Activated CD8-positive, alpha-beta memory T cell treated with anti-CD3 and anti-CD28 coated beads, Interleukin-2, amount 50 U/mL, for 24 hours (primary cell): ENCODE results near the gene CAPNS2.

Experiments used
- DNase-seq: peaks from one replicate; pipeline ENCODE4 v3.0.0-alpha.2; 2020; ENCODE audit errors: extremely low read depth

CAPNS2 gene

DNA sequence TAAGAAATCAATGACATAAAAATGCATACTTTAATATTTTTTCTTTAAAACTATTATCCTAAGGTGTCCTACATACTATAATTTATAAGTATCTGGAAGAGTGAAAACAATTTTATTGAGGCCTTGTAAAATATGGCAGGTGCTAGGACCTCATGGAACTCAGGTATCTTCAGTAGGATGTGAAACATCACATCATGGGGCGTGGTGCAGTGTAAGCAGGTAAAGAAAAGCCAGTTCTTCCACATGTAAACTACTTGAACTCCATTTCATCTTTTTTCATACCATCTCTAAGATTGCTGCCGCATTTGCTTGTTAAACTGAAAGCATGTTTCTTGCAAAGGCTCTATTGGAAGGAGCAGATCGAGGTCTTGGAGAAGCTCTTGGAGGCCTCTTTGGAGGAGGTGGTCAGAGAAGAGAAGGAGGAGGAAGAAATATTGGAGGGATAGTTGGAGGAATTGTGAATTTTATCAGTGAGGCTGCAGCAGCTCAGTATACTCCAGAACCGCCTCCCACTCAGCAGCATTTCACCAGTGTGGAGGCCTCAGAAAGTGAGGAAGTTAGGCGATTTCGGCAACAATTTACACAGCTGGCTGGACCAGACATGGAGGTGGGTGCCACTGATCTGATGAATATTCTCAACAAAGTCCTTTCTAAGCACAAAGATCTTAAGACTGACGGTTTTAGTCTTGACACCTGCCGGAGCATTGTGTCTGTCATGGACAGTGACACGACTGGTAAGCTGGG lies at the start of gene CAPNS2:
Gene CAPNS2, plus strand, starts transcription at position 253 of the 744 bp plus-strand sequence. Its CDS starts 73 bp downstream, at position 326.
- no peak for DNase-seq

DNA sequence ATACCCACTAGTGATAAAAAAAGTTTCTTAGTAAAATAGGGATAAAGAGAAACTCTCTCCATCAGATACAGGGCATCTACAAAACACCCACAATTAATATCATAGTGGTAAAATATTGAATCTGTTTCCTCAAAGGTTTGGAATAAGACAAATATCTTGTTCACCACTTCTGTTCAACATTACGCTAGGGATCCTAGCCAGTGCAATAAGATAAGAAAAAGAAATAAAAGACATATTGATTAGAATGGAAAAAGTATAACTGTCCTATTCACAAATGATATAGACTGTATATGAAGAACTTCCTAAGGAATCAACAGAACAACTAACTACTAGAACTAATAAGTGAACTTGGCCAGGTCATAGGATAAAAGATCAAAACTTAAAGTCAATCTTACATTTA lies 44.7 kb upstream of the CAPNS2 start:
- DNase-seq = no peak

DNA sequence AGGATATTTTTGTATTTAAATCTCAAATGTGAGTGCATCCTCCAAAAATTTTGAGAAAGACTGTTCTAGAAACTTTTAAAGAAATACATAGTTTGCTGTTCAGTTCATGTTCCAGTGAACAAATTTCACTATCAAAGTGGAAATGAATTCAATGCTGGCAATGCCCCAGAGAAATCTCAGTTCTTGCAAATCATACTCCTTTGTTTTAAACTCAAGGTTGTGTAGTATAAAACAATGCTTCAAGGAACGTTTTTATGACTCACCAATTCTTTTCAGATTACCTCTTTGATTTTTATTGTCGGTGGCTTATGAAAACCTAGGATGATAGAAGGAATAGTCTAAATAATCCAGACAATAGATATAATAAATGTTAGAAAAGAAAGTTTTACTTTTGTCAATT lies 40.0 kb upstream of the CAPNS2 start:
- no peak for DNase-seq

DNA sequence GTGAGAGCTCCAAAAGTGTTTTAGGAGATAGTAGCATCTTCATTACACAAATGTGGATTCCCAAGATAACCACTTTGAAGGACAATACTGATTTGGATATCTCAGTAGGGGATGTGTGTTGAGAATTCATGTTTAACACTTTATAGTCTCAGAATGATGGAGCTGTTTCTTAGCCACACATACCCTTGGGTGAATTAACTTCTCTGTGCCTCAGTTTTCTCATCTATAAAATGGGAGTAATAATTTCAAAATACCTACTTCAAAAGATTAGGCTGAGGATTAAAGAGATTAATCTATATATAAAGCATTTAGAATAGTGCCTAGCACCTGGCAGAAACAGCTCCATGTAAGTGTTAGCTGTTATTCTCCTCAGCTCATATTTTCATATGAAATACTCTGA lies 38.6 kb upstream of the CAPNS2 start:
- no peak for DNase-seq

DNA sequence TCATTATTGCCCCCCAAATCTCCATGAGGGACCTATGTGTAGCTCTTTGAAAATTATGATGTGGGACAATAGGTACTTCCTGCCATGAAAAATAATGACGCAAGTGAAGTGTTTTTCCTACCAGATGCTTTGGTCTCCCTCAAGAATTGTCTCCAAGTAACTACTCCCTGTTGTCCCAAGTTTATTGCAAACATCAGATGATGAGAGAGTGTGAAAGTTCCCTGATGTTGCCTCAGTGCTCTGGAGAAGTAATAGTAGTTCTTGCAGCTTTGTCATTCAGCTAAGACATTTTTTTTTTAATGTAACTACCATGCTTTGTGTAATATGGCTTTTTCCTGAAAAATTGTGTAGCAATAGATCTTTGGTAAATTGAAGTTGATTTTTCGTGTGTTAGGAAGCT lies 37.5 kb upstream of the CAPNS2 start:
- DNase-seq = no peak

DNA sequence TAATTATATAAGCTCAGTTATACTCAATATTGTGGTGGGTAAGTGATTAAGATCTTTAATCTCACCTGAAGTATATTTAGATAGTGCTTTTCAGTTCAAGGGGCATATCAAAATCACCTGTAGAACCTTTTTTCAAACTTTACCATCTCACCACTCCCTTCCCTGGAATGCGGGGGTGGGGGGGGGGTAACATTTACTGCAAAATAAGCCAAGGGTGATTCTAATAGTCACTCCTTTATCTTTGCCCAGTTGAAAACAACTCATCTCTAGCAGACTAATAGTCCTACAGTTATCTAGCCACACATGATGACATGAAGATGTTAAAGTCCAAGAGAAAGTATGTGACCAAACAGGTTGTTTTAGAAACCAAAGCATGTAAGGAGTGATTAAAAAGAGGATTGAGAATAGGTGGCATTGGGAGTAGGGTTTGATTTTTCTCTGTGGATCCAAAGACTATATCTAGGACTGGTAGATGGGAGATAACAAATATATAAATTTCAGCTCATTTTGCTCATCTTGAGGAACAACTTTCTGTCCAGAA lies 36.1 kb upstream of the CAPNS2 start:
- DNase-seq = no peak

DNA sequence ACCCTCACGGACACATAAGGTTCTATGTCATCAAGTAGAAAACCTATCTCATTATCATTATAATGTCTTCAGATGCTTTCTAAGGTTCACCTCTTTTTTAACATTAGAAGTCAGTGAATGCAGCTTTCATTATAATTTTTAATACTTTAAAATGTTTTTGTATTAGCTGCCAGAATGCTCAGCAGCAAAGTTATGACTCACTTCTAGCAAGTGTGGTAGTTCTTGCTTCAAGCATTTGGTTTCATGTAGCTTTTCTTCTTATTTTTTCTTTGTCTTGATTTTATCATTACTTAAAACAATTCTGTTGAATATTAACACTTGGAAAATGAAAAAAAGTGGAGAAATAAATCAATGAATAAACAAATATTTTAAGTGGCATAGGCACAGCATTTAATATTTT lies 34.3 kb upstream of the CAPNS2 start:
- DNase-seq = no peak

DNA sequence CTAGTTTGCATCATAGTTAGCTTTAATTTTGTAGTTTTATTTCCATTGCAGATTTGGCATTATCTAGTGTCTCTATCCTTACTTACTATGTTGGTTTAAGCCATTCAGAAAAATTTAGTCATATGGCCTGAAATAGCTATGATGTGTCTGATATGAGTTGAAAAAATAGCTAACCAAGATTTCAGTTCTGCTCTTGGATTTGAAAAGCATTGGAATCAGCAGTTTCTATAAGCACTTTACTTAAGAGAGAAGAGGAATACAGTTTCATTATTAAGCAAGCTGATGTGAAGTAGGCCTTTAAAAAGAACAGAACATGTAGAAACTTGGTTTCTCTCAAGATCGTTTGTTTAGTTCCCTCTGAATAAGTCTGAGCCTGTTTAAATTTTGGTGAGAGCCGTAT lies 31.7 kb upstream of the CAPNS2 start:
- DNase-seq = no peak

DNA sequence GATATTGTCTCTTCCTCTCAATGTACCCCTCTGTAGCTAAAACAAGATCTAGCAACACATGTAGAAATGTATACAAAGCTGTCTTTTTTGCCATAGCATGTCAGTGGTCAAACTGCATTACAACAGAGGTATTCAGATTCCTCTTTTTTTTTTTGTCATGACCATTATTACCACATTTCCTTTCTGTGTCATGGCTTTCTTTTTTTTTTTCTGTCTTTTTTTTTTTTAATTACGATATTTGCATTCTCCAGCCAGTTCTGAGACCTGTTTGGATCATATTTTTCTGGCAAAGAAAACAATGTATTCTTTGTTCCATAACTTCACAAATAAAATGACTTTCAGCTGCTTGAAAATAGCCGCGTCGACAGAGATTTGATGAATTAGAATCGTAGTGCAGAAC lies 27.4 kb upstream of the CAPNS2 start:
- DNase-seq = no peak

DNA sequence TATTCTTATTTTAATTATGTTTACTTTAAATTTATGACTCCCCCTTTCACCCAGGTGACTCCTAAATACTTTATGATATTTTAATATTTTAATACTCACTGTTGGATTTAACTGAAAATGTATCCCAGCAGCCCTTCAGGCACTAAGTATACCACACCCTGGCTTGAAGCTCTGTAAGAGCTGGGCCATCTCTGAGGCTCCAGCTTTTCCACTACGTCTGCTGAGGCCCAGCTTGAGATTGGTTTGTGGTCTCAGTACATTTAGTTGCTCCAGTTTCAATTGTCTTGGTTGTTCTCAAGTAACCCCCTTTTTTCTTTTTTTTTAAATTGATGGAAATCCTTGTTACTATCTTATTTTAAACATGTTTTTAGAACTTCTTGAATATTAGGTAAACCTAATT lies 27.0 kb upstream of the CAPNS2 start:
- no peak for DNase-seq

DNA sequence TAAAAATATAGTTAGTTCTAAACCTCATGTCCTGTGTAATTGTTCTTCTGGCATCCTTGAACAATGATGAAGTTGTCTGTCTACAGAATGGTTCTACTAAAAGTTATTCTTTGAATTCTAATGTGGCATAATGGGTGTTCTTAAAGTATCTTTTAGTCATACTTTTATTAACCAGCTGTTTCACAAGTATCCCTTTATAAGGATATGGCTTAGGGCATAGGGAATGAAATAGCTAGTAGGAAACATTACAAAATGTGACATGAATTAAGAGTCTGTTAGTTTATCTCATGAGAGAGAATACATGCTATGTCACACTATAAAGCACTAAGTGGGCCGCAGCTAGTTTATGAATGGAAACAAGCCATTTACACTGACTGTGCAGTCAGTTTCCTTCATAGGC lies 26.3 kb upstream of the CAPNS2 start:
- no peak for DNase-seq

DNA sequence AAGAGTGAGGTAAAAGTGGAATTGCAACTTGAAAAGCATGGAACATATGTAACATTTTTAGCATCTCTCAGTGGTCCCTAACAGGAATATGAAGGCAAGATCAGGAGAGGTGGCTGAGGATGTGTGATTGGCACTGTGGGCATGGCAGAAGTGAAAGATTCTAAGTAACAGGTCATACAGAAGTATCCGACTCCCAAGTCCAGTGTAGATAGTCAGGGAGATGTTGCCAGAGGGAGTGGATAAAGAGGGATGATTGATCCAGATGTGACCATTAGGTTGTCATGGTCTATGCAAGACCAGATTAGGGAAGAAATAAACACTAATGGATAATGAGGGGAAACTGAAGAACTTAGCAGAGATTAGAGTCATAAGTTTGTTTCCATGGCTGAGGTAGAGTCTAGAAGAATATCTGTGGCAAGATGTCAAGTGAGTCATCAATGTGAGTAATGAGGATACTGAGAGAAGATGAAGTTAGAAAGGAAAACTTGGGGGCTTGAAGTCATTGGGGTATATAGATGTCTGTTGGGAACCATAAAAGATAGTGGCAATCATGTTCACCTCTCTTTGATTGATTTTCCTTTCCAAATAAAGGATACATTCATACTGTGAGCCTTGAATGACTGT lies 23.9 kb upstream of the CAPNS2 start:
- DNase-seq = no peak

DNA sequence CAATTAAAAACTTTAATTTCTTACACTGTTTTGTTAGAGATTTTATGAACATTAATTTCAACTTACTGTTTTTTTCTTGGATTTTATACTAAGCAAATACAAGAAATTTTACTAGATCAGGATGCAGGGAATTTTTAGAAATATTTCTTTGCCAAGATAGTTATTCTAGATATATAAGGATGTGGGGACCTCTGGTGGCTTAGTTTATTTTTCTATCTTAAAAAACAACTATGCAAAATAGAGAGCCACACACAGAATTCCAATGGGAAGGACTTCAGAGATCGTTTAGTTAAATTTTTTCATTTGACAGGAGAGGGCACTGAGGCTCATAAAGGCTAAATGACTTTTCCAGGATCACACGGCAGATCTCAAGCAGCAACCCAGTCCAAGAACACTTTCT lies 23.0 kb upstream of the CAPNS2 start:
- no peak for DNase-seq

DNA sequence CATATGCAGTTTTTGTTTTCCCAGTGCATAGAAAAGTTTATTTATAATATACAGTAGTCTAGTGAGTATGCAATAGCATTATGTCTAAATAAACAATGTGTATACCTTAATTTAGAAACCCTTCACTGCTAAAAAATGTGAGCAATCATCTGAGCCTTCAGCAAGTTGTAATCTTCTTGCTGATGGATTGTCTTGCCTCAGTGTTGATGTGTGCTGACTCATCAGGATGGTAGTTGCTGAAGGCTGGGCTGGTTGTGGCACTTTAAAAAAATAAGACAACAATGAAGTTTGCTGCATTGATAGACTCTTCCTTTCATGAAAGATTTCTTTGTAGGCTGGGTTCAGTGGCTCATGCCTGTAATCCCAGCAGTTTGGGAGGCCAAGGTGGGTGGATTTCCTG lies 13.9 kb upstream of the CAPNS2 start:
- DNase-seq = no peak

DNA sequence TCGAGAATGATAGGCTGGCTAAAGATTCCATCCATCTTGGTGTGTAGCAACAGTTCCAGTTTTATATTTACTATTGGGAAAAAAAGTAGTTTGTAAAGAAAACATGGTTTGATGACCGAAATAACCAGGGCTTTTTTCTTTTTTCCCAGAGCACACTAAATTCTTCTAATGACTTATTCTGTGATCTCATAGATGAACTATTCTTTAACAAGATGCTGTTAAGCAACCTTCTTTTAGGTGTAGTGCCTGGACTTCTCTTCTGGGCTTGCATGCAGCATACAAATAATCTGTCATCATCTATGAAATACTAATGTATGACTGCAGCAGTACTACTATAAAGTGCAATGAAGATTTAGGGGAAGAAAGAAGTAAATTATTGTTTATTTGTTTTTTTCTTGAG lies 11.0 kb upstream of the CAPNS2 start:
- no peak for DNase-seq

DNA sequence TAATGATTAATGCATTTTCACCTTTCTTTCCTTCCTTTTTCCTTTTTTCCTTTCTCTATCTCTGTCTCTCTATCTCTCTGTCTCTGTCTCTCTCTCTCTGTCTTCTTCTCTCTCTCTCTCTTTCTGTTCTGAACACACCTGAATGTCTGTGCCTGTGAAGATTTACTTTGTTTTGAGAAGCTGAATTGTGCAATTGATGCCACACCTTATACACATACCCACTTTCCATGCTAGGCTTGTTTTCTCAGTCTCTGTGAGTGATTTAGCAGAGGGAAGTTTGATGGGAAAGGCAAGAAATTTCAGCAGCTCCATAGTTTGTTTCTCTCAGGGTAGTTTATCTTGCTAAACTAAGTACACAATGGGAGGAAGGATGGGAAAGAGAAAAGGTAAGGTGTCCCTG lies 9.3 kb upstream of the CAPNS2 start:
- no peak for DNase-seq

DNA sequence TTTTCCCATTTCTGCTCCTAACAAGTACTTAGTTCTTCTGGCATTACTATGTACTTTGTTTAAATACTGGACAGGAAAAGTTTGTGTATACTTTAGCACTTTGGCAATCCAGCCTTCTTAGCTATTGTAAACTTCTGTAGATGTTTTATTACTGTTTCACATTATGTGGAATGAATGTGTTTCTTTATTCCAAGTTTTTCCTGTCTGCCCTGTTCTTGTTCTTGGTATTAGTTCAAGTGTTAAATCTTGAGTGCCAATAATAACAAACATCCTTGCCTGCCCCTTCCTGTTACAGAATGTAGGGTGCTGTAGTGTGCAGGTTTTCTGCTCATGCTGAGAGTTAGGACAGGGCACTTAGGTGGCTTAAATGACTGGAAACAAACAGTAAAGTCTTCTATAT lies 7.3 kb upstream of the CAPNS2 start:
- no peak for DNase-seq

DNA sequence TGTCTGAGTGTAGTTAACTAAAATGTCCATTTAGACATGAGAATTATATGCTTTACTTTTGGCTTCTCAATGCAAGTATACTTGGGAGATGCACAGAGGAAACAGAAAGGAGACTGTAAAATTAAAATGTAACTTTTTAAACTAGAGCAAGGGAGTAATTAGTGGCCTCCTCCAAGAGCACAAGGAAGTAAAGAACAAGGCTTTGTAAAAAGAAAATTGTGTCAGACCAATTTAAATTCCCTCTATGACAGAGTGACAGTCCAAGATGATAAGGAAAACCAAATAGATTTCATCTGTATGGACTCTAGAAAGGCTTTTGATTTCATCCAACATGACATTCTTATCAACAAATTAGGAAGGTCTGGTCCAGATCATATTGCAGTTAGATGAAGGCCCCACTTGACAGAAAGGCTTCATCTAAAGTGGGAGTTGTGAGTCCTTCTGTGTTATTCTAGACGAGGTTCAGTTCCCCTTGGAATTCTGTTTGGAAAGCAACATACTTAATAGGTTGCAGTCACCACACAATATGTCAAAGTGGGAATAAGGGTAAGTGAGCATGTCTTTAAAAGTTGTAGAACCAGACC lies 6.5 kb upstream of the CAPNS2 start:
- no peak for DNase-seq

DNA sequence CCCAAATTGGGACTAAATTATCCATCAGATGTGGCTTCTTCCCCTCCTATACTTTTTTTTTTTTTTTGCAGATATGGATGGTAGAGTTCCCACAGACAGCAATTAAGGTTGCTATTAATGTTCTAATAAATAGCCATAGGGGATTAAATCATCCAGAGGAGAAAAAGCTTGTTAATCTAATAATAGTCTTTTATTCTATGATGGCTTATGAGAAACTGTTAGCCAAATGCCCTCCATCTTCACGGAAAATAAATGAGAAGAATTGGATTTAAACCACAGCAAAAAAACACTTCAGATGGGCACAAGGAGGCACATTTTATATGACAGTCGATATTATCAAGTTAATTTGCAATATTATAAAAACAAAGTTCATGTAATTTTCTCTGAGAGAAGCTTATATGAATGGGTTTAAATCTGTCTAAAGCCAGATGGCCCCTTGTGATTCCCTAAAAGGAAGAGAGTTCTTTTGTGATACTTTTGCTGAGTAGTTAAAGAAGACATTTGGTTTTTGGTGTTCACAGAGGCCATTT lies 5.1 kb upstream of the CAPNS2 start:
- DNase-seq = no peak

DNA sequence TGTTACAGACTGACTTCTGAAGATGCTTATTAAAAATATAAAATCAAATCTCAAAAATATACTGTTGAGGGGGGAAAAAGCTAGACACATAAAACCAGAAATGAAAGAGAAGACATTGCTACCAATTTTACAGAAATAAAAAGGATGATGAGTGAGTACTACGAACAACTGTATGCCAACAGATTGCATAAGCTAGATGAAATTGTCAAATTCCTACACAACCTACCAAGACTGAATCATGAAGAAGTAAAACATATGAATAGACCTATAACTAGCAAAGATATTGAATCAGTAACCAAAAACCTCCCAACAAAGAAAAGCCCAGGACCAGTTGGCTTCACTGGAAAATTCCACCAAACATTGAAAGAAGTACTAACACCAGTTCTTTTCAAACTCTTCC lies 3.5 kb upstream of the CAPNS2 start:
- DNase-seq = no peak

DNA sequence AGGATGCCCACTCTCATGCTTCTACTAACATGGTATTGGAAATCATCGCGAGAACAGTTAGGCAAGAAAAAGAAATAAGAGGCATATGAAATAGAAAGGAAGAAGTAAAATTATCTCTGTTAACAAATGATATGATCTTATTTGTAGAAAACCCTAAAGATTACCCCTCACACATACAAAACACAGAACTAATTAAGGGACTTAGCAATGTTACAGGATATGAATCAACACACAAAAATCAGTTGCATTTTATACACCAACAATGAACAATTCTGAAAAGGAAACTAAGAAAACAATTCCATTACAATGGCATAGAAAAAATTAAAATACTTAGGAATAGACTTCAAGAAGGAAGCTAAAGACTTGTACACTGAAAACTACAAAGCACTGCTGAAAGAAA lies 2.7 kb upstream of the CAPNS2 start:
- DNase-seq = no peak

DNA sequence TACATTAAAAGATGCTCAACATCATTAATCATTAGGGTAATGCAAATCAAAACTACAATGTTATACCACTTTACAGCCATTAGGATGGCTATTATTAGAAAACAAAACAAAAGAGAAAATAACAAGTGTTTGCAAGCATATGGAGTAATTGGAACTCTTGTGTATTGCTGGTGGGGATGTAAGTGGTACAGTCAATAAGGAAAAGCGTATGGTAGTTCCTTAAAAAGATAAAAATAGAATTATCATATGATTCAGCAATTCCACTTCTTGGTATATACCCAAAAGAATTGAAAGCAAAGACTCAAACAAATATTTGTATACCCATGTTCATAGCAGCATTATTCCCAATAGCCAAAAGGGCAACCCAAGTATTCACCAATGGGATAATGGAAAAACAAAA lies 1.4 kb upstream of the CAPNS2 start:
- no peak for DNase-seq

DNA sequence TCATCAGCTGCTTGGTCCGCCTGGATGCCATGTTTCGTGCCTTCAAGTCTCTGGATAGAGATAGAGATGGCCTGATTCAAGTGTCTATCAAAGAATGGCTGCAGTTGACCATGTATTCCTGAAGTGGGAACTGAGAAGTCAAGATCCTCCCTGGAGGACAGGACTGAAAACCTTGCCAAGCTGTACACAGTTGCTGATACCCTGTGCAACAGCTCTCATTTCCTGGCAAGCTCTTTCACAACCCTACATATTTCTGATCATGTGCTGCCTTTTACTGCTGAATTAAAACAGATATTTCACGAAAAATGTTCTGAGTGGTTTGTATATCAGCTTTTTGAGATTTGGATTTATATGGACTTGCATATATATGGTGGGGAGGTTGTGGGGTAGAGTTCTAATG lies 898 bp downstream of the CAPNS2 start:
- DNase-seq = no peak
